GM18526 (cell line): Measurements from ENCODE around the gene ORC1.
A peak's percentile ranks its signal among the peaks of the same experiment; 100 is the strongest.

ENCODE experiments used
- POLR2A ChIP-seq: IDR thresholded peaks from 3 replicates; pipeline ENCODE4 v1.6.1; 2011; ENCODE audit not compliant: insufficient read length; ENCODE audit errors: extremely low read depth

The ORC1 gene

DNA sequence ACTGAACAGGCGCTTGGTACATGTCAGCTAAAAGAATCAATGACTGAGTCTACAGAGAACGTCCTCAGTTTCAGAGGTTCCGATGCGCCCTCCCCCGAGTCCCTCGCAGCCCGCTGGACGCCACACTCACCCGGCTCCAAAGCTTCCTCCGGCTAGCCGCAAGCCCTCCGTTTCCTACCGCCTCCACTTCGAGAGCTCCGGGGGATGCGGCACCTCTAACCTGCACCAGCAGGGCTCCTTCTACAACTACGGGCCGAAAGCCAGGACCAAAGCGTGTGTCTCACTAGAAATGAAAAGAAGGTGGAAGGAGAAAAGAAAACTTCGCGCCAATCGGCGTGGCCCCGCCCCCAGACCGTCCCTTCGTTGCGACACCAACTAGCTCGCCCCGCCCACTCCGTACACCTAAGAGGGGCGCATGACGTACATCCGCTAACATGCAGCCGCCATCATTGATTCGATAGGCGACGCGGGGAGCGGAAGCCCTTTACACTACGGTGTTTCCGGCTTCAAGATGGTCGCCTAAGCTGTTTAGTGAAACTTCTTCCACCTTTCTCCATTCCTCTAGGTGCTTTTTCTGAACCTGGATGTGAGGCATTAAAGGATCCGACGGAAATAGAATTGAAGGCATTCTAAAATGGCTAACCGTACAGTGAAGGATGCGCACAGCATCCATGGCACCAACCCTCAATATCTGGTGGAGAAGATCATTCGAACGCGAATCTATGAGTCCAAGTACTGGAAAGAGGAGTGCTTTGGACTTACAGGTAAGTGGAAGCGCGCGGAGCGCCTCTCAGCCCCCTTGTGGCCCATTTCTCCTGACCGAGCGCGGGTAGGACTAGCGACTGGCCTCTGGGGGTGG lies at the start of gene ORC1, which contains the start of gene PRPF38A:
TSS of gene ORC1 (minus strand) at position 308 of the 859 bp plus-strand sequence. CDS start 2,200 bp downstream, outside the sequence.
TSS of gene PRPF38A (plus strand) at position 487 of the 859 bp plus-strand sequence. CDS start at position 635, 148 bp downstream.
- peak; percentile 66 for TF ChIP-seq POLR2A

DNA sequence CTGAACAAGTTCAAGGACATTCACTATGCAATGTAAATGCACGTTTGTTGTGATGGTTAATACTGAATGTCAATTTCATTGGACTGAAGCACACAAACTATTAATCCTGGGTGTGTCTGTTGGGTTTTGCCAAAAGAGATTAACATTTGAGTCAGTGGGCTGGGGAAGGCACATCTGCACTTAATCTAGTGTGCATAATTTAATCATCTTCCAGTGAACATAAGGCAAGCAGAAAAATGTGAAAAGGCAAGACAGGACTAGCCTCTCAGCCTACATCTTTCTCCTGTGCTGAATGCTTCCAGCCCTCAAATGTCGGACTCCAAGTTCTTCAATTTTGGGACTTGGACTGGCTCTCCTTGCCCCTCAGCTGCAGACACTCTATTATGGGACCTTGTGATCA lies 40.2 kb upstream of the ORC1 start:
- TF ChIP-seq POLR2A = no peak

DNA sequence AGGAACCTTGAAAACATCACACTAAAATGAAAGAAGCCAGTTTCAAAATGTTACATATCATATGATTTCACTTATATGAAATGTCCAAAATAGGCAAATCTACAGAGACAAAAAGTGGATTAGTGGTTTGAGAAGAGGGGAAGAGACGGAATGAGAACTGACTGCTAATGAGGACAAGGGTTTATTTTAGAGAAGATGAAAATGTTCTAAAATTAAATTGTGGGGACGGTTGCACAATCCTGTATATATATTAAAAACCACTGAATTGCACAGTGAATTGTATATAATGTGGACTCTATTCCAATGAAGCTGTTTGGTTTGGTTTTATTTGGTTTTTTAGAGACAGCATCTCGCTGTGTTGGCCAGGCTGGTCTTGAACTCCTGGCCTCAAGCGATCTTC lies 35.8 kb upstream of the ORC1 start:
- TF ChIP-seq POLR2A = no peak

DNA sequence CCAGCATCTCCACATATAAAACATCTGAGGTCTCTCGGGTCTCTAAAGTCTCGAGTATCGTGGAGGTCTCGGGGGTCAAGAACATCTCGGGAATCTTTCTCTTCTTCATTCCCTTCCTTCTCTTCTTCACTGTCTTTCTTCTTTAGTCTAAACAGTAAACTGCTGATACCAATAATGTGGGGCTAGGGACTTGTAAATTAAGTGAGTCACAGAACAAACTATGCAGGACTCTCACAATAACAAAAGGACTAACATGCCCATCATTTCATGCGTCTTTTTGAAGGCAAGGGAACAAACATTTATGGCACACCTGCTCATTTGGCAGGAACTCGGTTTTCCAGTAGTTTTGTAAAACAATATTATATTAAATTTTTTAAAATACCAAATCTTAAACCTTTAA lies 32.6 kb upstream of the ORC1 start:
- TF ChIP-seq POLR2A = no peak

DNA sequence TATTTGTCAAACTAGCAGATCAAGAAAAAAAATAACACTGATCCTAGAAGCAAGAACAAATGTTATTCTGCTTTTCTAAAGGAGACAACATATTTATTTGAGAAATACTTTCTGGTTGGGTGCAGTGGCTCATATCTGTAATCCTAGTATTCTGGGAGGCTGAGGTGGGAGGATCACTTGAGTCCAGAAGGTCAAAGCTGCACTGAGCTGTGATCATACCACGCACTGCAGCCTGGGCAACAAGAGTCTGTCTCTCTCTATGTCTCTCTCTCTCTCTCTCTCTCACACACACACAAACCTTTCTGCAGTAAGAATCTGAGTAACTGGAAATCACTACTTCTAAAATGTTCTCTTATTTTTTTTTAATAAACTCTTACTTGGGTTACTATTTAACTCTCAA lies 31.4 kb upstream of the ORC1 start:
- TF ChIP-seq POLR2A = no peak

DNA sequence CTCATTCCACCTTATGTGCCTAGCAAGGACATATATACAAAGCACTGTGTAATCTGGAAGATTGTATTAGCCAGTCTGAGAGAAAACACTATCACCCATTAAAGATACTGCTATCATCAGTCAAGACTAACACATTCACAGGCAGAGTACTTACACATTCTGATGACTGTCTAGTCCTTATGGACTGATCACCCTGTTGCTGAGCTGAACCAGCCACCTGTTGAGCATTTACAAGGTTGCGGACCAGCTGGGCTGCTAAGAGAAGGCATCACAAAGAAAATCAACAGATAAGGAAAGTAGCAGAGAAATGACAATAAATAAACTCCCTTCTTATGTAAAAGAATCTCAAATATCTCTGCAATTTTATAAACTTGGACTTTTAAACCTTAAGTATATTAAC lies 31.0 kb upstream of the ORC1 start:
- TF ChIP-seq POLR2A = no peak

DNA sequence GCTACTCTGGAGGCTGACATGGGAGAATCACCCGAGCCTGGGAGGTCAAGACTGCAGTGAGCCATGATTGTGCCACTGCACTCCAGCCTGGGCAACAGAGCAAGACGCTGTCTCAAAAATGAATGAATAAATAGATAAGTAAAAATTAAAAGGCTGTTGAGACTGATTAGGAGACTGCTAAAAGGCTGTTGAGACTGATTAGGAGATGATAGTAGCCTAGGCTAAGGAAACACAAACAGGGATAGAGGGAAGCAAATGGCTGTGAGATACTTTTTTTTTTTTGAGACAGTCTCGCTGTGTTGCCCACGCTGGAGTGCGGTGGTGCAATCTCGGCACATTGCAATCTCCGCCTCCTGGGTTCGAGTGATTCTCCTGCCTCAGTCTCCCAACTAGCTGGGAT lies 28.6 kb upstream of the ORC1 start:
- TF ChIP-seq POLR2A = no peak

DNA sequence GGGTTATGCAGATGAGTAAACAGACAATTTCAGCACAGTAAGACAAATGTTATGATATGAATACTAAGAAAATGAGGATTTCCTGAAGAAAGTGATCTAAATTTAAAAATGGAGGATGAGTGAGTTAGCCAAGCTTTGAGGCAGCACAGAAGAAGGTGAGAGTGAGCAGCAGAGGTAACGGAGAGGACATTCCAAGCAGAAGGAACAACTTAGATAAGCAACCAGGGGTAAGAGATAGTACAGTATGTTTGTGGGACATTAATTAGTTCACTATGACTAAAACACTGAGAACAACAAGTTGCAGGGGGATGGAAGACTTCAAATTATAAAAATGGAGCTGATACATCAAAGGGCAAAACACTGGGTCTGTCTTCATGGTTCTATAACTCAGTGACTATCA lies 22.9 kb upstream of the ORC1 start:
- no peak for TF ChIP-seq POLR2A

DNA sequence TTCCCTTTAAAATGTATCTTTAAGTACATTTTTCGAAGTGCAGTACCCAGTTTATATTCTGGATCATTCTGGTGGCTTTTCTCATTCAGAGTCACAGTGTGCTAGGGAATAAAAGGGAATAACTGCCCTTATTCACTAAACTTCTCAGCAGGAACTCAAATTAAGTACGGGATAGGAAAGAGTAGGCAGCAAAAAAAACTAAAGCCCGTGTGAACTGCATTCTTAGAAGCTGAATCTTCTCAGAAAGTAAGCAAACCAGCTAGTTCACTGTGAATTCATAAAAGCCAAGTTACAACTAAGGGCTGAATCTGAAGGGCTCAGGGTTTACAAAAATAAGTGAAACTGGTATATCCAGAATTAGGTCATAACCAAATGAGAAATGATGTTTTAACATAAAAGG lies 22.1 kb upstream of the ORC1 start:
- no peak for TF ChIP-seq POLR2A

DNA sequence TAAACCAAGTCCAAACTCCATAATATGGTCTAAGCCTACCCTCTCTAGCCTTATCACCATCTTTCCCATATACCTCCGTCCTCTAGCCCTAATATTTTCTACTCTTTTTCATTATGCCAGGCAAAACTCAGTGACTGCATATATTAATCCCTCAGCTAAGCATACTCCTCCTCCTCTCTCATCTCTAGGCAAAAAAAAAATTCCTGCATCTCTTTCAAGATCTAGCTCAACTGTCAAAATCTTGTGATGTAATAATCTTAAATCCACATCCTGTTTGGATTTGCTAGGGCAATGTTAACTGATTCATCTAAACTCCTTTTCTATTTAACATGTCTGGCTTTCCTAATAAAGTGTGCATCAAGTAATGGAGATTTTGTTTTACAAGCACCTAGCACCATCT lies 20.6 kb upstream of the ORC1 start:
- TF ChIP-seq POLR2A = no peak

DNA sequence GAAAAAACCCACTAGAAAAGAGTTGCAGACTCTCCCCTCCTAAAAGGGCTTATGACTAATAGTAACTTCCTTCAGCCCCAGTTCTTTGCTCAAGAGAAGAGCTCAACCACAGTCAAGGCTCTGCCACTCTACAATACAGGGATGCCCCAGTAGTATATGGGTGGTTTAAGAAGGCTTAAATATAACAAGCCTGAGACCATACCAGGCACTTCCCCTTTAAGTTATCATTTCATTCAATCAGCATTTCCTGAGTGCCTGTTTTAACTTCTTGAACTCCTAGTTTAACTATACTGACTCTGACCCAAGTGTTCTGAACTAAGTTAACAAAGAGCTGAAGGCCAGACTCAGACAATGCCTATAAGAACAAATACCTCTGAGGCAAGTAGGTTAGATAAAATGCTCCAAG lies 20.0 kb upstream of the ORC1 start:
- no peak for TF ChIP-seq POLR2A

DNA sequence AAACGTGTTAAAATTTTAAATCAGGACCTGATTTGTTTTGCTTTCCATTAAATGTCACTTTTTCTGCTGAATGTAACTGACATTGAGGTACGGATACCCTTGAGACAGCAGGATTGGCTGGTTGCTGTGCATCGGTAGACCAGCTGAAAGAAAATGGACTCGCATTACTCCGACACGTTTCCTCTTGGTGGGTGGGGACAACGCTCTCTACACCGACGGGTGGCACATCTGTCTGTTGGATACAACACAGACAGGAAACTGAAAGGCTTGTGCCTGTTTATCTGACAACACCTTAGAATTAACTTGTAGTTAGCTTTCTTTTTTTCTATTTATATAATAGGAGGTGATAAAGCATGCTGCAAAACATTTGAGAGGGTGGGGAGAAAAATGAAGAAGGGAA lies 19.5 kb upstream of the ORC1 start:
- no peak for TF ChIP-seq POLR2A

DNA sequence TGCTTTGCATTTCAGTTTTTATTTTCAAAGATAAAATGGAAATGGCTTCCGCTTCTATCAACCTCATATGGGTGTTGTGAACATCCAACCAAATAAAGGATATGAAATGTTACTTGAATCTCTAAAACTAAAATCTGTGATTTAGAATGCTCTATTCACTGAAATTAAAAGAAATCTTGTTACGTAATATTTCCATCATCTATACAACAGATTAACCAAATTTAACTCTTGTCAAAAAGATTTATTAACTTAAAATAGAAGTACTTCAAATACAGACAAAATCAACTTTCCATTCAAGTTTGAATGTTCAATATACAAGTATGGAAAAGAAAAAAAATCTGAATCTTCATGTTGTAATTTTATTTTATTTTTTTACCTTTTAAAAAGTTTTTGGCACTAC lies 18.8 kb upstream of the ORC1 start:
- no peak for TF ChIP-seq POLR2A

DNA sequence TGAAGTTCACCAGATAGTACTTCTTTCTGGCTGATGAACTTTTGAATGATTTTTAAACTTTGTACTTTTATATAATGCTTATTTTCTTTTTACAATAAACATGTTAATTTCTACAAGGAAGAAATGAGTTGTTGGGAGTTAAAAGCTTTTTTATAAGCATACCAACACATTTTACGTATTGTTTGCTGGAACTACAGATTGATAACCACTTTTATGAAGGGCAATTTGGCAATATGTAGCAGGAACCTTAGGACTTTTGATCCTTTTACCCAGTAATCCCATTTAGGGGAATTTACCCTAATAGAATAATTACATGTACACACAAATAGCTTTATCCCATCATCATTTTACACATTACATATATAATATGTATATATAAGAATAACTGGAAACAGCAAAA lies 16.5 kb upstream of the ORC1 start:
- TF ChIP-seq POLR2A = no peak

DNA sequence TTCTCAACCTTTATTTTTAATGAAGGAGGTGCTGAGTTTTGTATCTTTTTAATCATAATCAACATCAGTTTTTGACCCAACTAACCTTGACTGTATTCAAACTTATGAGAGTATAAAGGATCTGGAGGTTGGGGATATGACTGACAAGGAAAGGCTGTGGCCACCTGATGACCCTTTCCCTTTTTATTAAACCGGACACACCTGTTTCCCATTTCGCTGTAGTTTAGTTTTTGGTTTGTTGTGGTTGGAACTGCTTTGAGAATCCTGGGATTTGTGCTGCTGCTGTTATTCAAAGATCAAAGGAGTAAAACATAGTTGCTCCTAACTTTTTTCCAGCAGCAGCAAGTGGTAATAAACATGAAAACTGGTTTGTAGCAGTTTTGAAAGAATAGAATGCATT lies 12.6 kb upstream of the ORC1 start:
- TF ChIP-seq POLR2A = no peak

DNA sequence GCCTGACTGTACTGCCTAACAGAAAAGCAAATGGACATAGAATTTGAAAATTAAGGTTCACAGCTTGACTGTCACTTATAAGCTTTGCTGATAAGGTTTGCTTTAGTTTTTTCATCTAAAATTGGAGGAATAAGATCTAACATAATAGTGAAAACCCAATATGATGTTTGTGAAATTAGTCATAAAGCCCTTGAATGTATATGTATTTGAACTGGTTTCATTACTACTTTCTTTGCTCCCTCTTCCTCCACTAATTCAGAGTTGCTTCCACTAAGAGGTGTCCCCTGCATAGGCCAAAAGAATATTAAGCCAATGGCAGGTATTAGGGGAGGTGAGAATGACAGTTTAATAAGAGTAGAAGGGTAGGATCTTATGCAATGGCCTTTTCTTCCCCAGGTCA lies 10.7 kb upstream of the ORC1 start:
- no peak for TF ChIP-seq POLR2A

DNA sequence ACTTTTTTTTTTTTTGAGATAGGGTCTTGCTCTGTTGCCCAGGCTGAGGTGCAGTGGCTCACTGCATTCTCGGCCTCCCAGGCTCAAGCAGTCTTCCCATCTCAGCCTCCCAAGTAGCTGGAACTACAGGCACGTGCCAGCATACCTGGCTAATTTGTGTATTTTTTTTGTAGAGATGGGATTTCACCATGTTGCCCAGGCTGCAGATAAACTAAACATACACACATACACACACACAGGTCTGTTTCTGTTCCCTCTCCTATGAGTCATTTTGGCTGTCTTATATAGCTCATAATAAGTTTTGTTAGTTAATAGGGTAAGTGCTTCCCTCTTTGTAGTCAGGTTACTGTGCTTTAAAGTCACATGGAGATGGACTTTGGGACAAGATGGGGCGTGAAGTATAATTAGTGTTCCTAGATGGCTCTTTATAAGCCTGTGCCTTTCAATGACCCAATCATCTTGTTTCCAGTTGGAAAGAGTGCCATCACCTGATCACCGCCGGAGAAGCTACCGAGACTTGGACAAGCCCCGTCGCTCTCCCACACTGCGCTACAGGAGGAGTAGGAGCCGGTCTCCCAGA lies 9.3 kb upstream of the ORC1 start:
- TF ChIP-seq POLR2A = no peak
